Stimulated activated naive CD4-positive, alpha-beta T cell (primary cell): ENCODE data around the gene GDPGP1.
"Not testable (repeated sequence)": the region's sequence is repeated elsewhere in the genome, so short reads cannot be mapped to it uniquely, and the experiment has no call there.

ENCODE experiments used
- DNase-seq, 6 experiments: peaks; one replicate each; lab custom pipeline; 2025; lab: John Stamatoyannopoulos, UW

The GDPGP1 gene

DNA sequence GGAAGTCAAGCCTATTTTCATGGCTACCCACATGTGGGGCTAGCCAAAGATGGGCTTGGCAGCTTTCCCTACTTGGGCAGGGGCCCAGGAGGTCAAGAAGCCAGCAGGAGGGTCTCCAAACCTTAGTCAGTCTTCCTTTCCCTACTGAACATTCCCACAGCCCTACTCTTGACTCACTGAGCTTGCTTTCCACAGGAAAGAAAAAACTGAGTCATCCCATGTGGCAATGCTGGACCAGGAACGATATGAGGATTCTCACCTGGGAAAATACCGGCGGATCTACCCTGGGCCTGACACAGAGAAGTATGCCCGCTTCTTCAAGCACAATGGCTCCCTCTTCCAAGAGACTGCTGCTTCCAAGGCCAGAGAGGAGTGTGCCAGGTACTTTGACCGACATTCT is 27.8 kb downstream of the GDPGP1 start:
- no peak for DNase-seq

DNA sequence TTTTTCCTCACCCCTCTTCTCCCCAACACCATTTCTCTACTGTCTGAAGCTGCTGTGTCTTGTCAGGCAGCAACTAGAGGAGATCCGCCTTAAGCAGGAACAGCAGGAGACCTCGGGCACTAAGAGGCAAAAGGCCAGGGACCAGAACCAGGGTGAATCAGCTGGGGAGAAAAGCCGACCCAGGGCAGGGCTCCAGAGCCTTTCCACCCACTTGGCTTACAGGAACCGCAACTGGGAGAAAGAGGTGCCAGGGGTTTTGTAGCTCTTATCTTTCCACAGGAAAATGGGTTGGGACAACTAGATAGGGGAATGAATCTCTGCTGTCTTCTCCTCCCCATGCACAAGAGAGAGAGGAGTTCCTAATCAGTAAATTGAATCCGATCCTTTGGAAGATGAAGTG is 28.4 kb downstream of the GDPGP1 start:
- no peak for DNase-seq

DNA sequence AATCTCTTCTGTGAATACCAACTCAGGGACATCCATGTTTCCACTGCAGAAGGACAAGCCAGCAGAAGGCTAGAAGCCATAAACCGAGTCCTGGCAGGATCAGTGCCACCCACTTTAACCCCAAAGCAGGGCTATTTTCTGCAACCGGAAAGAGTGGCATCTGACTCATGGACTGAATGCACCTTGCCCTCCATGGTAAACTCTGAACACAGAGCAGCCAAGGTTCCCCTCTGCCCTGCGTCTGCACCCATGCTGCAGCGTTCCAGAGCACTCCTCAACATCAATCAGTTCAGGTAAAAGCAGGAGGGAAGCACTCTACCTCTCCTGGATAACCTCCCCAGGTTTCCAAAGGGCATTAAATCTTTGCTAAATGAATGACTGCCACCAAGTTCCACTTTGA is 30.7 kb downstream of the GDPGP1 start:
- DNase-seq: no peak

DNA sequence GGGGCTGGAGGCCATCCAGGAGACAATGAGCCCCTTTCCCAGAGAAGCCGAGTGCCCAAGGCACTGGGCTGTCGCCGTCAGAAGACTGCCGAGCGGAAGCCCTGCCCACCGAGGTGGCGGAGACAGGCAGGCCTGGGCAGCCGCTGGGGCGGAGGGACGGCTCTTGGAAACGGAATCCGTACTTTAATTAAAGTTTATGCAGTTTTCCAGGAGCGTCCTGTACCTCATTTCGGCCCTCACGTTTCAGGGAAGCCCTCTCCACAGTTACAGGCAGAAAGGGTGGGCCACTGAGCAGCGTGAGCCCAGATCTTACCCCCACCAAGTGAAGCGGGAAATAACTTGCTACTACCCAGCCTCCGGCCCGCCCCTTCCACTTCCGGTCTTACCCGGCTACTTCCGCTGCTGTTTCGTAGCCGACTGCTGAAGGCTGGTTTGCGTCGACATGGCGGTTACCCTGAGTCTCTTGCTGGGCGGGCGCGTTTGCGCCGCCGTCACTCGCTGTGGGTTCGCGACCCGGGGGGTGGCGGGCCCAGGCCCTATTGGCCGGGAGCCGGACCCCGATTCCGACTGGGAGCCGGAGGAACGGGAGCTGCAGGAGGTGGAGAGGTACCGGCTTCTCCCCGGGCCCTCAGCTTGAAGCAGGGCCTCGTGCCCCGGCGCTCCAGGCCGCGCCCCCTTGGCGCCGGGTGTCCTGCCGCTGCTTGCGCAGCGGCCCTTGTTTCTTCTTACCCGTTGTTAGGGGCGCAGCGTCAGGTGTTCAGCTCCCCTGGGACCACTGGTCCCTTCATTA is 31.5 kb downstream of the GDPGP1 start, which contains the start of gene NGRN:
Gene NGRN (plus strand): TSS at position 402 of the 790 bp plus-strand sequence. CDS start 41 bp downstream, at position 443.
- DNase-seq: peak; percentile 82 to 92 (median 88)

- peak in 5 of 6 experiments; percentile 36 to 72 (median 62) for DNase-seq
Measured at GRCh38 chr15:90266061-90266431, 32.0 kb downstream of the GDPGP1 start.

DNA sequence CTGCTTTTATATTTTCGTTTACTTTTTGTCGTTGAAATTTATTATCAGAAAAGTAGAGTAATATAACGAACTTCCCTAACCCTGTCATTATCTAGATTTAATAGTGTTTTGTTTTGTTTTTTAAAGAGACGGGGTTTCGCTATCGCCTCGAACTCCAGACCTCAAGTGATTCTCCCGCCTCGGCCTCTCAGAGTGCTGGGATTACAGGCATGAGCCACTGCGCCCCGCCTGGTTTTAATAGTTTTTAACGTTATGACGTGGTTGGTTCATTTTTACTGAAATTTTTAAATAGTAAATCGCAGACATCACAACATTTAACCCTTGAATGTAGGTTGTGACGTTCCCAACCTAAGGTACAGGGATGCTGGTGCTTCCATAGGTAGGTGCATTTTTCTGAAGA is 32.5 kb downstream of the GDPGP1 start:
- DNase-seq: no peak

DNA sequence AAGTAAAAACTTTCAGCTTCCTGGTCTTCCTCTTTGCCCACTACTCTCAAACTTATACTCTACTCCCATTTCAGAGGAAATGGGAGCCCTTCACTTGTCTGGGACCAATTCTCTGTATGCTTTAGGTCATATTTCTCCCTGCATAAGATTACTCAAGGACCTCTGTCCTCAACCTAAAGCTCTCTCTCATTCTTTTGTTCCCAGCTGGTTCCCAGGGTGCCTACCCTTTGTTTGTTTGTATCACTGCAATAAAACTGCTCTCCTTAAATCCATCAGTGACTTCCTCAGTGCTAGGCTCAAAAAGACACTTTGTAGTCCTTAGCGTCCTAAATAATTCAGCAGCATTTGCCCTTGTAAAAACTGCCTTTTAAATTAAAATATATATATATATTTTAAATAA is 34.4 kb downstream of the GDPGP1 start:
- no peak for DNase-seq

GRCh38 chr15:90270502-90271150 is 36.6 kb downstream of the GDPGP1 start:
- no peak for DNase-seq

- no peak for DNase-seq
Measured at GRCh38 chr15:90271459-90272166, 37.6 kb downstream of the GDPGP1 start.

GRCh38 chr15:90278467-90278866 is 44.5 kb downstream of the GDPGP1 start:
- DNase-seq: not testable (repeated sequence)

GRCh38 chr15:90280743-90281142 is 46.7 kb downstream of the GDPGP1 start:
- DNase-seq: not testable (repeated sequence)

- not testable (repeated sequence) for DNase-seq
Measured at GRCh38 chr15:90281637-90282036, 47.6 kb downstream of the GDPGP1 start.

GRCh38 chr15:90286678-90287077 is 52.7 kb downstream of the GDPGP1 start:
- DNase-seq: peak in 5 of 6 experiments; percentile 27 to 66 (median 28)

DNA sequence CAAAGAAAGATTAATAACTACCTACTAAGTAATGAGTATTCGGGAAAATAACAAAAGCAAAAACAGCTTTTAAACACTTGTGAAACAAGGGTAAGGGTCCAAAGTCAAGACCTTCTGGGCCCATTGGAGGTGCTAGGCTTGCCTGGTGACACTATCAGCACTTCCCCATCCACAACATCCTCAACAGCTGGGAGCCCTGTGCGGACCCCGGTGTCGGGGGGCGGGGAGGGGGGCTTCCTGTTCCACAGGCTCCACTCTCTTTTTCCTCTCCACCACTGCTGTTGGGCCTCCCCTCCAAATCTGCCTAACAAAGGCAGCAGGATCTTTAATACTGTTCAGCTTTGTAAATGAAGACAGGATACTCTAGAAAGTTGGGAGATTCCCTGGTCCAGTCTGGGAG is 53.1 kb downstream of the GDPGP1 start:
- DNase-seq: no peak

DNA sequence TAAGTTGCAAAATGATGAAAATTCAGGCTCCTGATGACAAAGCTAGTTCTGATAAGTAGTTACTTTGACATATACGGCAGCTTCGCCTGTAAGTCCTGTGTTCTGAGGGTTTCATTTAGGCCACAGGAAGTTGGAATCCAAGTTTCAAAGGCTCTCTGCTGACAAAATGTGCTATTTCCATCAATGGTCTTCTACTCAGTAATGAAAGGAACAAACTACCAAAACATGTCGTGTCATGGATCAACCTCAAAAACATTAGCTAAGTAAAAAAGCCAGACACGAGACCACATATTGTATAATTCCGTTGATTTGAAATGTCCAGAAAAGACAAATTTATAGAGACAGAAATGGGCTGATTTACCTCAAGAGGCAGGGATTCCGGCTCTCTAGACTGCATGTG is 53.9 kb downstream of the GDPGP1 start:
- no peak for DNase-seq

- no peak for DNase-seq
Measured at GRCh38 chr15:90291679-90292356, 57.8 kb downstream of the GDPGP1 start.

DNA sequence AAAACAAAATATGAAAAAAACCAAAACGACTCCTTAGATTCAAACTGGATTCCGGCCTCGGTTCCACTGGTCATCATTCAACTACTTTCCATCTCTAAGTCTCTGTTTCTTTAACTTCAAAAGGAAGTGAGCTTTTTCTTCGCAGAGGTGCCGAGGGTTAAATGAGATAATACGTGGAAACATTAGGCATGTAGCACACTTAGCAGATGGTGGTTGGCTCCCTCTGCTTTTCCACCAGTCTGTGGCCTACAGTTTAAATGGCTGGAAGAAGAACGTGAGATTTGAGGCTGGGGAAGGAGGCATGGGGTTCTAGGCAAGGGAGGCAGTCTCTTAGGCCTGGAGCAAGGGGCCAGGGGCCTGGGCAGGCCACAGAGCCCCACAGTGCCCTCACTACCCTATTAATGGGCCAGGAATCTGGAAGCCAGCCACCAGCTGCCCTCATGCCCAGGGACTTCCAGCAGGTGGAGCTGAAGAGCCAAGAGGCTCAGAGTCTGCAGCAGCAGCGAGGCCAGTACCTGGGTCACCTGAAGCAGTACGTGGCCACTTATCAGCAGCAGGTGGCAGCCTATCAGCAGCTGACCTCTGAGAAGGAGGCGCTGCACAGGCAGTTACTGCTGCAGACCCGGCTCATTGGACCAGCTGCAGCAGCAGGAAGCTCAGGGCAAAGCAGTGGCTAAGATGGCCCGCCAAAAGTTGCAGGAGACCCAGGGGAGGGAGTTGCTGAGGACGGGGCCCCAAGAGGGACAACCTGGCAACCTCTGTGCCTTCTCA is 59.2 kb downstream of the GDPGP1 start:
- DNase-seq: peak; percentile 2 to 69 (median 51)

- DNase-seq: no peak
Measured at GRCh38 chr15:90294159-90294558, 60.1 kb downstream of the GDPGP1 start.

- DNase-seq: no peak
Measured at GRCh38 chr15:90294601-90295269, 60.7 kb downstream of the GDPGP1 start.

GRCh38 chr15:90295270-90295648 is 61.2 kb downstream of the GDPGP1 start:
- DNase-seq: no peak
